Activated naive CD8-positive, alpha-beta T cell (primary cell): Measurements from ENCODE around the gene HOXD4.

Source experiments
- H3K27ac Mint-ChIP-seq: one replicate; pipeline ENCODE4 v1.8.0; 2021; ENCODE audit warnings: mixed read lengths
- H3K27me3 Mint-ChIP-seq: one replicate; pipeline ENCODE4 v1.8.0; 2021; ENCODE audit warnings: mixed read lengths
- H3K36me3 Mint-ChIP-seq: one replicate; pipeline ENCODE4 v1.8.0; 2021; ENCODE audit warnings: mixed read lengths
- H3K4me1 Mint-ChIP-seq: one replicate; pipeline ENCODE4 v1.8.0; 2021; ENCODE audit warnings: low read depth, mixed read lengths
- H3K4me3 Mint-ChIP-seq: one replicate; pipeline ENCODE4 v1.8.0; 2021; ENCODE audit warnings: mild to moderate bottlenecking, mixed read lengths
- H3K9me3 Mint-ChIP-seq: one replicate; pipeline ENCODE4 v1.8.0; 2021; ENCODE audit warnings: low read depth, mixed read lengths

HOXD4 gene

DNA sequence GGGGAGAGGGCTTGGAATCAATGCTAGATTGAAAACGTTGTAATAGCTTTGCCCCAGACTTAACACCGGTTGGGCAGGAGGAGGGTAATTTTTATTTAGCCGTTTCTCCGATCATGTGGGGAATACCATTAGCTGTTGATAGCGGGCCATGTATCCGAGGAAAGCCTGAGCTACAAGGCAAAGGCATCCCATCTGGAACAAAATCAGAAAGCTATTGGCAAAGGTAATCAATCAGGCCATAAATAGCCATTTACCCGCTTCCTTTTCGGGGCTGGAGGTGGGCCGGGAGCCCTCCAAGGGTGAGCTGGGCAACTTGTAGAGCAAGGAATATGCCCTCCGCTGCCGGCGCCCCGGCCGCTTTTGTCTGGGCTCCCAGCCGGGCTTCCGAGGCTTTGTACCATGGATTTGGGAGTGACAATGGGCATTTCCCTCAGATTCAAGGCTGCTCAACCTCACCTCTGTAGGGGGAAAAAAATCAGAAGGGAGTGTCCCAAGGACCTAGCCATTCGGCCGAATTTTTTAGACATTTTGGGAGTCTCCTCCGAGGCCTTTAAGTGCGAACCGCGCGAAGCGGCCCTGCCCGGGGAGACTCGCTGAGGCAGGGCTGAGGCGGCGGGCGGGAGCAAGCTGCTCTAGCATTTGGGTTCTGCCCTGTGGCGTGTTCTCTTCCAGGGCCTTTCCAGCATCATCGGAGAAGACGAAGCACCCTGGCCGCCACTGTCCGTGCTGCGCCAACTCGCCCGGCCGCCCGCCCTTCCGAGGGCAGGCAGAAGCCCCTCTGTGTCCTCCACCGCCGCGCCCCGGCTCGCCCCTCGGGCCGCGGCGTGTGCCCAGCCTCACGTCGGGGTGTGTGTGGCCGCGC, 29.9 kb upstream of the HOXD4 start:
- Mint-ChIP-seq H3K9me3 (peaks cover 3% of the 10 kb centered on the region), H3K4me1 (peaks cover 11% of the 10 kb centered on the region), H3K4me3 (peak overlapping the region; percentile 17), H3K27me3 (peaks cover 57% of the 10 kb centered on the region), H3K27ac (no peak overlapping the region), H3K36me3 (peaks cover 5% of the 10 kb centered on the region)

GRCh38 chr2:176122052-176122682, 29.2 kb upstream of the HOXD4 start:
- Mint-ChIP-seq H3K9me3 (peaks cover 3% of the 10 kb centered on the region), H3K27ac (no peak overlapping the region), H3K4me3 (peak overlapping the region; percentile 76), H3K36me3 (peaks cover 2% of the 10 kb centered on the region), H3K27me3 (peaks cover 56% of the 10 kb centered on the region), H3K4me1 (peaks cover 11% of the 10 kb centered on the region)

DNA sequence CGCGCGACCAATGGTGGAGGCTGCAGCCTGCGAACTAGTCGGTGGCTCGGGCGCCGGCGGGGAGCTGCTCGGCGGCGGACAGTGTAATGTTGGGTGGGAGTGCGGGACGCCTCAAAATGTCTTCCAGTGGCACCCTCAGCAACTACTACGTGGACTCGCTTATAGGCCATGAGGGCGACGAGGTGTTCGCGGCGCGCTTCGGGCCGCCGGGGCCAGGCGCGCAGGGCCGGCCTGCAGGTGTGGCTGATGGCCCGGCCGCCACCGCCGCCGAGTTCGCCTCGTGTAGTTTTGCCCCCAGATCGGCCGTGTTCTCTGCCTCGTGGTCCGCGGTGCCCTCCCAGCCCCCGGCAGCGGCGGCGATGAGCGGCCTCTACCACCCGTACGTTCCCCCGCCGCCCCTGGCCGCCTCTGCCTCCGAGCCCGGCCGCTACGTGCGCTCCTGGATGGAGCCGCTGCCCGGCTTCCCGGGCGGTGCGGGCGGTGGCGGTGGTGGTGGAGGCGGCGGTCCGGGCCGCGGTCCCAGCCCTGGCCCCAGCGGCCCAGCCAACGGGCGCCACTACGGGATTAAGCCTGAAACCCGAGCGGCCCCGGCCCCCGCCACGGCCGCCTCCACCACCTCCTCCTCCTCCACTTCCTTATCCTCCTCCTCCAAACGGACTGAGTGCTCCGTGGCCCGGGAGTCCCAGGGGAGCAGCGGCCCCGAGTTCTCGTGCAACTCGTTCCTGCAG, 28.5 kb upstream of the HOXD4 start, which contains the start of gene HOXD9:
Gene HOXD9 (plus strand): TSS at position 37 of the 728 bp plus-strand sequence. CDS start 50 bp downstream, at position 87.
- Mint-ChIP-seq H3K36me3 (peaks cover 2% of the 10 kb centered on the region), H3K27ac (no peak within 1 kb of the TSS), H3K4me1 (peaks cover 11% of the 10 kb centered on the region), H3K27me3 (peaks cover 54% of the 10 kb centered on the region), H3K9me3 (peaks cover 3% of the 10 kb centered on the region), H3K4me3 (peak within 1 kb of the TSS; percentile 76)

- Mint-ChIP-seq H3K27ac (no peak overlapping the region), H3K36me3 (peaks cover 2% of the 10 kb centered on the region), H3K9me3 (peaks cover 3% of the 10 kb centered on the region), H3K4me3 (peak overlapping the region; percentile 63), H3K27me3 (peaks cover 53% of the 10 kb centered on the region), H3K4me1 (peaks cover 17% of the 10 kb centered on the region)
Observed at GRCh38 chr2:176123411-176124109, 27.8 kb upstream of the HOXD4 start.

DNA sequence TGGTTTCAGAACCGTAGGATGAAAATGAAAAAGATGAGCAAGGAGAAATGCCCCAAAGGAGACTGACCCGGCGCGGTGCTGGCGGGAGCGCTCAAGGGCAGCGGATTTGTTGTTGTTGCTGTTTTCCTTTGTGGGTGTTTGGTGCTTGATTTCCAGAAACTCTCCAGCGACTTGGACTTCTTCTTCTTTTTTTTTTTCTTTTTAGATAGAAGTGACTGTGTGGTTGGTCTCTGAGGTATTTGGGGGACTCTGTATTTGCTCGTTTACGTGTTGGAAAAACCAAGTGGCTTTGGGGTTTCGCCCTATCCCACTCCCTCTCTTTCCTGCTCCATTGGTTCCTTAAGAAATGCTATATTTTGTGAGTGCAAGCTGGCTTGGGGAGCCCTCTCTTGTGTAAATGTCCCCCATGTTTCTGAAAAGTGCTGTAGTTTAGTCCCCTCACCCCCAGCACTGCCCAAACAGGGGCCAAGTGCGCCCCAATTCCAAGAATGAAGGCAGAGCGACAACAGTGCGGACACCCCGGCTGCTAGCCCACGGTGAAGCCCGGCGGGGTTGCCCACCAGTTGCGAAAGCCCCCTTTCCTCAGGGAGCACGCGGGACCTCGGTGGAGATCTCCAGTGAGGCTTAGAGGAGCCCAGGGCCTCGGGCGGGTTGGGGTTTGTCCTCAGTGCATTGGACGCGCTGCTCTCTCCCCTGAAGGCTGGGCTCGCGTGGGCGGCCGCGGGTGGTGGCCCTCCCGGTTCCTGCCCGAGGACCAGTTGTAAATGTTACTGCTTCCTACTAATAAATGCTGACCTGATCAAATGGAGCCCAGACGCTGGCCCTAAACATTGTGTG, 27.0 kb upstream of the HOXD4 start:
- H3K9me3 Mint-ChIP-seq: no peaks in the 10 kb centered on the region
- no peak overlapping the region for H3K27ac Mint-ChIP-seq
- peaks cover 20% of the 10 kb centered on the region for H3K4me1 Mint-ChIP-seq
- peak overlapping the region; percentile 63 for H3K4me3 Mint-ChIP-seq
- H3K36me3 Mint-ChIP-seq: no peaks in the 10 kb centered on the region
- peaks cover 54% of the 10 kb centered on the region for H3K27me3 Mint-ChIP-seq

- Mint-ChIP-seq H3K27ac (no peak overlapping the region), H3K36me3 (no peaks in the 10 kb centered on the region), H3K27me3 (peaks cover 48% of the 10 kb centered on the region), H3K4me1 (peaks cover 20% of the 10 kb centered on the region), H3K4me3 (peak overlapping the region; percentile 38), H3K9me3 (no peaks in the 10 kb centered on the region)
Observed at GRCh38 chr2:176124947-176125771, 26.2 kb upstream of the HOXD4 start.

DNA sequence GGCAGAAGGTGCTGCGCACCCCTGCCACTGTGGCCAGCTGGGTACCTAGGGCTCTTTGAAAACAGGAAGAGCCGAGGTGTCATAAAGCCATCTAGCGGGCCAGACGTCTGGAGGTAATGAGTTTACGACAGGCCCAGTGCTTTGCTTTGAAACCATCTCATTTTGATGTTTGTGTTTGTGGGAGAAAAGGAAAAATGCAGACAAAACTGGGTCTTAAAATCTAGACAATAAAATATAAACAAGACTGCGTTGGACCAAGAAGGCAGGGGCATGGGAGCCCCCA, 25.6 kb upstream of the HOXD4 start:
- Mint-ChIP-seq H3K27me3 (peaks cover 42% of the 10 kb centered on the region), H3K4me1 (peaks cover 20% of the 10 kb centered on the region), H3K27ac (no peak overlapping the region), H3K4me3 (no peak overlapping the region), H3K36me3 (no peaks in the 10 kb centered on the region), H3K9me3 (no peaks in the 10 kb centered on the region)

GRCh38 chr2:176126929-176127773, 24.2 kb upstream of the HOXD4 start:
- H3K9me3 Mint-ChIP-seq: no peaks in the 10 kb centered on the region
- no peak overlapping the region for H3K4me3 Mint-ChIP-seq
- peaks cover 28% of the 10 kb centered on the region for H3K4me1 Mint-ChIP-seq
- no peak overlapping the region for H3K27ac Mint-ChIP-seq
- H3K36me3 Mint-ChIP-seq: no peaks in the 10 kb centered on the region
- H3K27me3 Mint-ChIP-seq: peaks cover 49% of the 10 kb centered on the region

DNA sequence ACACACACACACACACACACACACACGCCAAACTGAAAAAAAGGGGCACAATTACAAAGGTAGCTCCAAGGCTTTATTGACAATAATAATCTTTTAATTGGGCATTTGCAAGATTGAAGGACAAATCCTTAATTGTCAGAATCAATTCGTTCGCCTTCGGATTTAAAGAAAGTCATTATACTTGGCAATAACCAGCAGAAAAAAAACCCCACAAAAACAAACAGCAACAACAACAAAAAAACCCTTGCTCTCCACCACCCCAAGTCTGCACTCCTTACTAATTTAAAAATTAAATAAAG, 23.6 kb upstream of the HOXD4 start:
- H3K4me1 Mint-ChIP-seq: peaks cover 31% of the 10 kb centered on the region
- H3K4me3 Mint-ChIP-seq: peak overlapping the region; percentile 49
- H3K27ac Mint-ChIP-seq: no peak overlapping the region

DNA sequence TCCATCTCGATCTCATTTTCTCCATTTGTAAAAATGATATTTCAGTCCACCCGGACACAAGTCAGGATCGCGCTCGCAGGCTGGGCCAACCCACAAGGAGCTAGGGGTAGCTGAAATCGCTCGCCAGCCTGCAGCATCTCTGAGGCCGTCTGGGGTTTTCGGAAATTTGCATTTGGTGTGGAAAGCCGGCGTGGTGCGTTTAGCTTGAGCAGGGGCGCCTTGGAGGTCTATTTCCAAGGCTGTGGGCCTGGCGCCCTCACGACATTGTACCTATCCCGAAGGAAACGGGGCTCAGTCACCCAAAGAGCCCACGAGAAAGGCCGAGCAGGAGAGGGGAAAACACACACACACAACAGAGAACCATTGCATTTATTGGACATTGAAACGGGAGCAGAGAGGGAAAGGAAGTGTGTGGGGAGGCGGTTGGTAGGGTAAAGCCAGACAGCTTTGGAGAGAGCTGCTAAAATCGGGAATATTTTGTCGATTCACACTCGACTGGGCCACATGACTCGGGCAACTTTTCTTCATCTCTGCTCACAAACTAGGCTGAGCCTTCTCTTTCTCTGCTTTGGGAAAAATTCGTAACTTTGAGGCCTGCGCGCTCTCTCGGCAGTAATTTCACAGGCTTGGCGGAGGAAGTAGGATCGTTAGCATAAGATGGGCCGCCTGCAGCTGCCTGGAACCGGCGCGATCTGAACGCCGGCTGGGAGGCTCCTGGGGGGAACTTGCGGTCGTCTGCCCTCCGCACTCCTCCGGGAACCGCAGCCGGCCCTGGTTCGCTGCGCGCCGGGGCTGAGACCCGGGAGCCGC, 23.0 kb upstream of the HOXD4 start:
- Mint-ChIP-seq H3K4me1 (peaks cover 34% of the 10 kb centered on the region), H3K27me3 (peaks cover 58% of the 10 kb centered on the region), H3K9me3 (no peaks in the 10 kb centered on the region), H3K27ac (peak overlapping the region; percentile 22), H3K4me3 (peak overlapping the region; percentile 71), H3K36me3 (no peaks in the 10 kb centered on the region)

More for the DNA sequence above, 23.6 kb upstream of the HOXD4 start:
- Mint-ChIP-seq H3K27me3 (peaks cover 53% of the 10 kb centered on the region), H3K36me3 (no peaks in the 10 kb centered on the region), H3K9me3 (no peaks in the 10 kb centered on the region)

GRCh38 chr2:176128982-176129796, 22.2 kb upstream of the HOXD4 start, which contains the start of gene HOXD8:
TSS of gene HOXD8 (plus strand) at chr2:176129705. CDS start at chr2:176130367, 662 bp downstream.
- H3K36me3 Mint-ChIP-seq: no peaks in the 10 kb centered on the region
- peak within 1 kb of the TSS; percentile 22 for H3K27ac Mint-ChIP-seq
- no peaks in the 10 kb centered on the region for H3K9me3 Mint-ChIP-seq
- peaks cover 59% of the 10 kb centered on the region for H3K27me3 Mint-ChIP-seq
- H3K4me3 Mint-ChIP-seq: peak within 1 kb of the TSS; percentile 71
- H3K4me1 Mint-ChIP-seq: peaks cover 28% of the 10 kb centered on the region

DNA sequence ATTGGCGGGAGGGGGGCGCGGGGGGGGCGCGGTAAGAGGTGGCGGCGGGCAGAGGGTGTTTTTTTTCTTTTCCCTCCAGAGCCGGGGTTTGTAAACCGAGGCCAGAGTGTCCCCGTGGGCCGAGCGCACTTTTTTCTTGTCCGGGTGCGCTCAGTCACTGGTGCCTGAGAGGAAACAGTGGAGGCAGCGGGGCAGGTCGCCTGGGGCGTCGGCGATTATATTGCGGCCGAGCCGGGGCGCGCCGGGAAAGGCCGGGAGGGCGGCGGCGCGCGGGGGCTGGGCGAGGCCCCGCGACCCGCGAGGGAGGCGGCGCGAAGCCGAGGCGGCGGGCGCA, 21.6 kb upstream of the HOXD4 start:
- H3K9me3 Mint-ChIP-seq: no peaks in the 10 kb centered on the region
- H3K4me1 Mint-ChIP-seq: peaks cover 27% of the 10 kb centered on the region
- H3K27me3 Mint-ChIP-seq: peaks cover 61% of the 10 kb centered on the region
- H3K4me3 Mint-ChIP-seq: no peak overlapping the region
- no peaks in the 10 kb centered on the region for H3K36me3 Mint-ChIP-seq
- H3K27ac Mint-ChIP-seq: no peak overlapping the region
